Mucosa of descending colon (tissue), 3 donors: ENCODE data around the gene CDC45. TPM values are rescaled to one million over a fixed set of nuclear protein-coding genes. Genes with fewer than 3 reads are reported as not detected.

Experiments used
- ATAC-seq: fragments of 200-7000 bp; cut with Tn5 transposase; one replicate; pipeline ENCODE4 v1.9.1; 2020; ENCODE audit warnings: mild to moderate bottlenecking, moderate library complexity
- DNase-seq, 3 donors: peaks; one replicate each; pipeline ENCODE4 v3.0.0-alpha.2; 2020
- H3K36me3 ChIP-seq: fragments of 200-600 bp; one replicate; pipeline ENCODE4 v1.8.0; 2021; ENCODE audit warnings: low read depth, mild to moderate bottlenecking
- H3K4me1 ChIP-seq: fragments of 200-600 bp; one replicate; pipeline ENCODE4 v1.8.0; 2021; ENCODE audit warnings: low read depth, mild to moderate bottlenecking
- H3K4me3 ChIP-seq: fragments of 200-600 bp; one replicate; pipeline ENCODE4 v1.8.0; 2021; ENCODE audit warnings: mild to moderate bottlenecking
- H3K9me3 ChIP-seq: fragments of 200-600 bp; one replicate; pipeline ENCODE4 v1.8.0; 2021; ENCODE audit warnings: mild to moderate bottlenecking
- intact Hi-C, 2 donors: fragments of 100-400 bp; cut with DNase I in 1 of 2; cut with micrococcal nuclease in 1 of 2; formaldehyde crosslinking; loops; one replicate each; pipeline versions ENCODE4 v1.11.0 to v1.11.1; 2022; cut with DNase I, micrococcal nuclease
- total RNA-seq, 3 donors: library from RNA; stranded (reverse); fragmentation: NEBNext Ultra II Directional in 2 of 3; extraction: Animal tissue kit (Norgen Biotek cat#: 25700) in 2 of 3; gene quantifications; one replicate each; pipeline versions ENCODE4 v1.2.1 to v1.2.4, GENCODE V29; 2021 to 2023
- TF ChIP-seq, protein P1 (sequence below): fragments of 200-600 bp; IDR thresholded peaks from one replicate; pipeline ENCODE4 v1.8.0; 2022; ENCODE audit warnings: antibody characterized with exemption, mild to moderate bottlenecking
- donor health status: DM: no; HTN: no; CAD: no; lungs with moderate emphysema.
- donor health status: DM: no; HTN: no; CAD: no.
- donor health status: DM: no; HTN: yes; CAD: no.

Gene CDC45
- total RNA-seq, 3 donors from 2014 or later, result 2.2 to 13.9 (median 2.8) TPM

DNA sequence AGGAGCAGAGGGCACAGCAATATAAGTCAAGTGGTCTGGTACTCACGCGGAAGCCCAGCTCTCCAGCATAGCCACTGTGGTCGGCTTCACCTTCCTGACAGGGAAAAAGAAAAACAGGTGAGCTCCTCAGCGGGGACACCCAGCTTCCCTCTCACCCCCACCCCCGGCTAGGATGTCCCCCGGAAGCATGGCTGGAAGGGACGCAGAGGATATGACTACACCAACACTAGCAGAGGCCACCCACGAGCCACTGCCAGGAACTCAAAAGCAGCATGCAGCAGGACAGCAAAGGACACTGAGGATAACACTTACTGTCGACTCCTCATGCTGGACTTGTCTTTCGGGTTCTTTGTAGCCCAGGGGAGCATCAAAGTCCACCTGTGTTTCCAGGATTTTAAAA, 23.2 kb upstream of the CDC45 start:
- no peaks in the 10 kb centered on the region for H3K9me3 ChIP-seq
- intact Hi-C loops, result no loop called here
- ATAC-seq, result no peak
- DNase-seq, result no peak
- H3K36me3 ChIP-seq, result peaks cover 13% of the 10 kb centered on the region
- H3K4me1 ChIP-seq, result no peaks in the 10 kb centered on the region
- TF ChIP-seq, protein P1, sequence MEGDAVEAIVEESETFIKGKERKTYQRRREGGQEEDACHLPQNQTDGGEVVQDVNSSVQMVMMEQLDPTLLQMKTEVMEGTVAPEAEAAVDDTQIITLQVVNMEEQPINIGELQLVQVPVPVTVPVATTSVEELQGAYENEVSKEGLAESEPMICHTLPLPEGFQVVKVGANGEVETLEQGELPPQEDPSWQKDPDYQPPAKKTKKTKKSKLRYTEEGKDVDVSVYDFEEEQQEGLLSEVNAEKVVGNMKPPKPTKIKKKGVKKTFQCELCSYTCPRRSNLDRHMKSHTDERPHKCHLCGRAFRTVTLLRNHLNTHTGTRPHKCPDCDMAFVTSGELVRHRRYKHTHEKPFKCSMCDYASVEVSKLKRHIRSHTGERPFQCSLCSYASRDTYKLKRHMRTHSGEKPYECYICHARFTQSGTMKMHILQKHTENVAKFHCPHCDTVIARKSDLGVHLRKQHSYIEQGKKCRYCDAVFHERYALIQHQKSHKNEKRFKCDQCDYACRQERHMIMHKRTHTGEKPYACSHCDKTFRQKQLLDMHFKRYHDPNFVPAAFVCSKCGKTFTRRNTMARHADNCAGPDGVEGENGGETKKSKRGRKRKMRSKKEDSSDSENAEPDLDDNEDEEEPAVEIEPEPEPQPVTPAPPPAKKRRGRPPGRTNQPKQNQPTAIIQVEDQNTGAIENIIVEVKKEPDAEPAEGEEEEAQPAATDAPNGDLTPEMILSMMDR, result no peak
- no peak overlapping the region for H3K4me3 ChIP-seq

DNA sequence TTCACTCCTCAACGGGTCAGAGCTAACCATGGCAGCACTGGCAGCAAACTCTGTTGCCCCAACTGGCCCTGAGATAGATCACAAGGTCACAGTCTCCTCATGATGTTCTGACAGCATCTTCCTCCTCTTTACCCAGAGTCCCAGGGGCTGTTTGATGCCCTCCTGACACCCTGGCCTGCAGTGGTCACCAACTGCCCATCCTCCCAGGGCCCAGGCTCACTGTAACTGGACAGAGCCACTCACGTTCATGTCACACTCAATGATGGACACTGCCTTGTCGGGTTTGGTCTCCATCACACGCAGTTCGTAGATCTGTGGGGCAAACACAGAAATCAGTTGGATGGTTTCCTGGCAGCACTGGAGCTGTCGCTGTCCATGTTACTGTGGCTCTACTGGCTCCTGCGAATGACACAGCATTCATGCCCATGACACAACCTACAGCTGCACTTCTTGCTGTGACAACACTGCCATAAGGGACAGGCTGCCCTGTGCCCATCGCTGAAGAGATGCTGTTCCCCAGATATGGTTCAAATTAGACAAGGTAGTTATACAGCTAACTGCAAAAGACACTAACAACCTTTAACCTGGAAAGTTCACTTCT, 21.8 kb upstream of the CDC45 start:
- Histone ChIP-seq H3K9me3 (no peaks in the 10 kb centered on the region), H3K4me3 (no peak overlapping the region), H3K4me1 (no peaks in the 10 kb centered on the region), H3K36me3 (peaks cover 13% of the 10 kb centered on the region)
- no peak for DNase-seq
- no peak for ATAC-seq
- intact Hi-C loops, result no loop called here
- TF ChIP-seq, protein P1, result no peak

DNA sequence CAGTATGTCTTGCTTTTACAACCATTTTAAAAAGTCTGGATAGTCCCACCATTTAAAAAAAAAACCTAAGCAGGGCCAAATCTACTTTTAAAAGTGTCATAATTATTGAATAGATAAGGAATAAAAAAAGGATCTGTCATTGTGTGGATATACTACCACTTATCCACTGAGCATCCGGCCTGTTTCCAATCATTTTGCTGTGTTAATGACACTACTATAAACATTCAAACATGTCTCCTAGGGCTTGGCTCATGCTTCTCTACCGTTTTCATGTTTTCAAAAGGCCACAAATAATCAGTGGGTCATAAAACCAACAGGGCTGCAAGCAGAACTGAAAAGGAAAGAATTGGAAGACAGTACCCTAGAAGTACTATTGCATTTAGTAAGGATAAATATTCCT, 19.7 kb upstream of the CDC45 start:
- TF ChIP-seq, protein P1, result no peak
- DNase-seq (no peak), ATAC-seq (no peak)
- no peak overlapping the region for H3K4me3 ChIP-seq
- H3K36me3 ChIP-seq, result peaks cover 13% of the 10 kb centered on the region
- no peaks in the 10 kb centered on the region for H3K9me3 ChIP-seq
- H3K4me1 ChIP-seq, result no peaks in the 10 kb centered on the region
- intact Hi-C loops, result no loop called here

DNA sequence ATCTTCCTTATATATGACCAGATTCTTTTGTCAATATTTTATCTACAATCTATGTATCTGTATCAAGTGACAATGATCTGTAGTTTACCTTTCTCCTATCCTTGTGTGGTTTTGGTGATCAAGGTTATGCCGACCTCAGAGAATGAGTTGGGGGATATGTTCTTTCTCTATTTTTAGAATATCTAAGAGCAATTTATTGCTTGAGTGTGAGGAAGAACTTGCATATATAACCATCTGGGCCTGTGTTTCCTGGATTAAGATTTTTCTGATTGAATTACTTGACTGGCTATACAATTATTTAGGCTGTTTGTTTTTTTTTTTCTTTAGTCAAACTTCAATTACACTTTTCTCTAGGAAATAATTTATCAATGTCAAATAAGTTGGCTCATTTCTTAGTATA, 18.2 kb upstream of the CDC45 start:
- Histone ChIP-seq H3K36me3 (peaks cover 10% of the 10 kb centered on the region), H3K9me3 (no peaks in the 10 kb centered on the region), H3K4me3 (no peak overlapping the region), H3K4me1 (no peaks in the 10 kb centered on the region)
- intact Hi-C loops, result no loop called here
- TF ChIP-seq, protein P1, result no peak
- no peak for ATAC-seq
- no peak for DNase-seq

DNA sequence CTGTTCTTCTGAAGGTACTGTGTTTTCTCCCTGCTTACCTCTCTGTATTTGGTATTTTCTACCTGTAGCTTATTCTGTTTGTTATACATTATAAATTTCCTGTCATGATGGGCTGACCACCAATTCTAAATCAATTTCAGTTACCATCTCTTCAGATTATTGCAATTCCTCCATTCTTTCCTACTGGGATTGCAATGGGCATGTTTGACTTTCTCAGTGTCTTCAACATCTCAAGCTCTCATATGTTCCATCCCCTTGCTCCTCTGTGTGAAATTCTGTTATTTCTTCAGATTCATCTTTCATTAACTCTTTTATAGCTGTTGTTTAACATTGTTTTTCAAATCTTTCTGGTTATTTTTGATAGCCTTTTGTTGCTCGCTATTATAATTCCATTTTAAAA, 16.7 kb upstream of the CDC45 start:
- no peak for DNase-seq
- intact Hi-C loops, result no loop called here
- TF ChIP-seq, protein P1, result no peak
- ATAC-seq, result no peak
- Histone ChIP-seq H3K36me3 (peaks cover 16% of the 10 kb centered on the region), H3K4me3 (no peak overlapping the region), H3K9me3 (no peaks in the 10 kb centered on the region), H3K4me1 (no peaks in the 10 kb centered on the region)
